ENCODE results near the gene PRPSAP2. TPM values are rescaled to one million over a fixed set of nuclear protein-coding genes. Genes with fewer than 3 reads are reported as not detected.
"Not testable (repeated sequence)": the region's sequence is repeated elsewhere in the genome, so short reads cannot be mapped to it uniquely, and the experiment has no call there.

The PRPSAP2 gene
- total and polyA plus RNA-seq, 7 donors = 8.2 to 13.2 (median 10.2) TPM

GRCh38 chr17:18862011-18862410 is 4.1 kb downstream of the PRPSAP2 start:
- intact Hi-C loops (cut with DNase I) = no loop called here
- no peak for TF ChIP-seq CTCF (IDR thresholded peaks at IDR 0.05)
- no peak overlapping the region for H3K27ac ChIP-seq
- H3K4me1 ChIP-seq = peaks cover 9% of the 10 kb centered on the region
- no peaks in the 10 kb centered on the region for H3K27me3 ChIP-seq (ENCODE audit: insufficient read depth in 3 of 3, low read length in 2 of 3)
- ATAC-seq (no peak), DNase-seq (no peak)
- H3K4me3 ChIP-seq = no peak overlapping the region
- no peaks in the 10 kb centered on the region for H3K9me3 ChIP-seq
- H3K36me3 ChIP-seq (ENCODE audit: insufficient read depth in 1 of 2, low read depth in 1 of 2) = peaks cover 0 to 19% of the 10 kb centered on the region in 2 donors
- WGBS, 3 donors = 87 to 89% (median 87%) methylated on average over 5 of the region's 5 CpGs

GRCh38 chr17:18864996-18865395 is 7.1 kb downstream of the PRPSAP2 start:
- H3K9me3 ChIP-seq; H3K27ac ChIP-seq; H3K4me1 ChIP-seq; intact Hi-C loops (cut with DNase I); H3K27me3 ChIP-seq (ENCODE audit: insufficient read depth in 3 of 3, low read length in 2 of 3); ATAC-seq; DNase-seq; H3K4me3 ChIP-seq: not testable (repeated sequence)
- 50 to 65% (median 53%) methylated on average over 5 of the region's 5 CpGs for WGBS, 3 donors
- H3K36me3 ChIP-seq (ENCODE audit: insufficient read depth in 1 of 2, low read depth in 1 of 2) = peaks cover 2 to 47% of the 10 kb centered on the region in 2 donors

GRCh38 chr17:18866866-18867813 is 9.2 kb downstream of the PRPSAP2 start:
- H3K9me3 ChIP-seq = no peaks in the 10 kb centered on the region
- no peak for TF ChIP-seq CTCF (IDR thresholded peaks at IDR 0.05)
- intact Hi-C loops (cut with DNase I) = no loop called here
- ATAC-seq (no peak), DNase-seq (no peak)
- WGBS, 3 donors = 86 to 91% (median 88%) methylated on average over 8 of the region's 8 CpGs
- no peaks in the 10 kb centered on the region for H3K27me3 ChIP-seq (ENCODE audit: insufficient read depth in 3 of 3, low read length in 2 of 3)
- no peak overlapping the region for H3K27ac ChIP-seq
- no peaks in the 10 kb centered on the region for H3K4me1 ChIP-seq
- H3K4me3 ChIP-seq = no peak overlapping the region
- H3K36me3 ChIP-seq (ENCODE audit: insufficient read depth in 1 of 2, low read depth in 1 of 2) = peaks cover 2 to 68% of the 10 kb centered on the region in 2 donors

- no peaks in the 10 kb centered on the region for H3K4me1 ChIP-seq
- 94 to 97% (median 95%) methylated on average over 6 of the region's 6 CpGs for WGBS, 3 donors
Measured at GRCh38 chr17:18877104-18877645, 19.2 kb downstream of the PRPSAP2 start.

More at GRCh38 chr17:18877104-18877645, 19.2 kb downstream of the PRPSAP2 start:
- Histone ChIP-seq H3K9me3 (no peaks in the 10 kb centered on the region), H3K27ac (no peak overlapping the region), H3K27me3 (ENCODE audit: insufficient read depth in 3 of 3, low read length in 2 of 3) (no peaks in the 10 kb centered on the region), H3K36me3 (ENCODE audit: insufficient read depth in 1 of 2, low read depth in 1 of 2) (peaks cover 8 to 91% of the 10 kb centered on the region in 2 donors), H3K4me3 (no peak overlapping the region)
- no peak for ATAC-seq
- no peak for DNase-seq
- TF ChIP-seq CTCF (IDR thresholded peaks at IDR 0.05) = no peak
- intact Hi-C loops (cut with DNase I) = no loop called here
